H1 (cell line): Measurements from ENCODE around the gene CDKN2A. TPM values are rescaled to one million over a fixed set of nuclear protein-coding genes. Genes with fewer than 3 reads are reported as not detected.

Source experiments
- CTCF ChIA-PET: fragments of 300-600 bp; sonication (Branson Sonifier 250); formaldehyde crosslinking; loops from one replicate; lab custom pipeline; 2021; ENCODE audit not compliant: partially characterized antibody; lab: Charles Lee
- POLR2A ChIA-PET: fragments of 300-600 bp; sonication (Branson Sonifier 250); formaldehyde crosslinking; loops from one replicate; lab custom pipeline; 2021; ENCODE audit warnings: inconsistent platforms; ENCODE audit not compliant: partially characterized antibody; lab: Charles Lee
- DNase-seq, 2 experiments: peaks; one replicate each; pipeline versions ENCODE4 v3.0.0 to v3.0.0-alpha.2; 2010 to 2022; ENCODE audit warnings: low spot score in 2 of 2, low read depth in 1 of 2, mixed read lengths in 1 of 2
- FAIRE-seq: peaks from 2 replicates; lab custom pipeline; 2011; peaks lifted over from hg19 to GRCh38; lab: Jason Lieb, UNC
- H2AFZ ChIP-seq: 2 replicates; pipeline ENCODE4 v1.8.1; 2012; ENCODE audit warnings: low read length, inconsistent platforms
- H2AK5ac ChIP-seq: 2 replicates; pipeline ENCODE4 v1.6.1; 2013; ENCODE audit warnings: low read depth, low read length
- H2BK120ac ChIP-seq: replicated peaks from 2 replicates; pipeline ENCODE3; 2013; ENCODE audit warnings: low read depth, low read length, inconsistent platforms
- H2BK12ac ChIP-seq: 2 replicates; pipeline ENCODE4 v1.6.1; 2013; ENCODE audit warnings: low read depth, low read length
- H2BK15ac ChIP-seq: 2 replicates; pipeline ENCODE4 v1.6.1; 2013; ENCODE audit warnings: low read length
- H2BK20ac ChIP-seq: 2 replicates; pipeline ENCODE4 v1.6.1; 2013; ENCODE audit warnings: low read length
- H2BK5ac ChIP-seq: 2 replicates; pipeline ENCODE4 v1.6.1; 2013; ENCODE audit warnings: low read depth, low read length
- H3K14ac ChIP-seq: 2 replicates; pipeline ENCODE4 v1.6.1; 2013; ENCODE audit warnings: inconsistent platforms; ENCODE audit not compliant: insufficient read length
- H3K18ac ChIP-seq: 2 replicates; pipeline ENCODE4 v1.6.1; 2013; ENCODE audit warnings: low read length; ENCODE audit errors: extremely low read depth
- H3K23ac ChIP-seq: 2 replicates; pipeline ENCODE4 v1.6.1; 2013; ENCODE audit warnings: inconsistent platforms; ENCODE audit not compliant: insufficient read length
- H3K23me2 ChIP-seq: 2 replicates; pipeline ENCODE4 v1.6.1; 2013; ENCODE audit warnings: low read depth, low read length
- H3K27ac ChIP-seq: 2 replicates; pipeline ENCODE4 v1.6.1; 2011; ENCODE audit warnings: low read depth, low read length, inconsistent platforms
- H3K27me3 ChIP-seq, 4 experiments: replicated peaks in 1 of 4; 1 replicate in 1 of 4; 2 replicates in 3 of 4; pipeline versions ENCODE4 v1.6.1 to v1.8.1; 2011 to 2013; ENCODE audit warnings: low read length in 3 of 4, mild to moderate bottlenecking in 3 of 4, inconsistent platforms in 2 of 4, mixed read lengths in 2 of 4, moderate library complexity in 1 of 4; ENCODE audit not compliant: control insufficient read depth in 3 of 4, insufficient read depth in 3 of 4; ENCODE audit errors: extremely low read depth in 1 of 4
- H3K36me3 ChIP-seq, 4 experiments: 2 replicates each; pipeline versions ENCODE4 v1.6.1 to v1.8.1; 2011 to 2013; ENCODE audit warnings: mild to moderate bottlenecking in 4 of 4, low read length in 3 of 4, moderate library complexity in 2 of 4, control low read depth in 1 of 4, inconsistent platforms in 1 of 4; ENCODE audit not compliant: insufficient read depth in 4 of 4, control insufficient read depth in 2 of 4
- H3K4ac ChIP-seq: replicated peaks from 2 replicates; pipeline ENCODE3; 2013; ENCODE audit warnings: low read length, low read depth, mixed read lengths, inconsistent platforms; ENCODE audit not compliant: insufficient read length
- H3K4me1 ChIP-seq, 4 experiments: replicated peaks in 1 of 4; 1 replicate in 1 of 4; 2 replicates in 3 of 4; pipeline versions ENCODE4 v1.6.1 to v1.8.1; 2011 to 2013; ENCODE audit warnings: low read length in 3 of 4, inconsistent platforms in 2 of 4, mixed read lengths in 1 of 4; ENCODE audit not compliant: insufficient read depth in 4 of 4, control insufficient read depth in 3 of 4
- H3K4me2 ChIP-seq, 2 experiments: 2 replicates each; pipeline versions ENCODE4 v1.6.1 to v1.8.1; 2011 to 2013; ENCODE audit warnings: low read depth in 2 of 2, low read length in 2 of 2, control low read depth in 1 of 2, inconsistent platforms in 1 of 2, mild to moderate bottlenecking in 1 of 2; ENCODE audit not compliant: insufficient read depth in 1 of 2
- H3K4me3 ChIP-seq, 4 experiments: fragments of 200-600, 300-600 bp in 1 of 4; sonication (generic), shearing (Covaris generic), sonication (Bioruptor Twin) in 1 of 4; 2 replicates each; pipeline versions ENCODE4 v1.5.1 to v1.8.1; 2011 to 2016; ENCODE audit warnings: low read length in 4 of 4, low read depth in 3 of 4, control low read depth in 2 of 4, inconsistent platforms in 2 of 4, mild to moderate bottlenecking in 2 of 4, mixed read lengths in 1 of 4, moderate library complexity in 1 of 4; ENCODE audit not compliant: insufficient read depth in 2 of 4; ENCODE audit errors: extremely low read depth in 1 of 4
- H3K56ac ChIP-seq: replicated peaks from 2 replicates; pipeline ENCODE3; 2013; ENCODE audit warnings: low read depth, mild to moderate bottlenecking, mixed read lengths, low read length, inconsistent platforms; ENCODE audit not compliant: insufficient read length
- H3K79me1 ChIP-seq: 2 replicates; pipeline ENCODE4 v1.6.1; 2013; ENCODE audit warnings: low read depth, low read length, control low read depth
- H3K79me2 ChIP-seq, 2 experiments: 2 replicates each; pipeline versions ENCODE4 v1.6.1 to v1.8.1; 2012 to 2013; ENCODE audit warnings: low read length in 2 of 2, mild to moderate bottlenecking in 2 of 2, inconsistent platforms in 1 of 2; ENCODE audit not compliant: insufficient read depth in 2 of 2, control insufficient read depth in 1 of 2
- H3K9ac ChIP-seq, 4 experiments: replicated peaks in 1 of 4; 1 replicate in 1 of 4; 2 replicates in 3 of 4; pipeline versions ENCODE4 v1.6.1 to v1.8.1; 2011 to 2013; ENCODE audit warnings: low read depth in 3 of 4, low read length in 3 of 4, control low read depth in 2 of 4, mild to moderate bottlenecking in 2 of 4, moderate library complexity in 2 of 4, inconsistent platforms in 1 of 4; ENCODE audit errors: extremely low read depth in 1 of 4
- H3K9me3 ChIP-seq, 2 experiments: 2 replicates each; pipeline versions ENCODE4 v1.6.1 to v1.8.1; 2012 to 2013; ENCODE audit warnings: mild to moderate bottlenecking in 2 of 2, moderate library complexity in 2 of 2, control low read depth in 1 of 2, inconsistent platforms in 1 of 2, low read depth in 1 of 2, low read length in 1 of 2, mixed read lengths in 1 of 2; ENCODE audit not compliant: insufficient read depth in 2 of 2
- H4K20me1 ChIP-seq, 2 experiments: replicated peaks in 1 of 2; 2 replicates each; pipeline versions ENCODE3 to v1.8.1; 2011 to 2013; ENCODE audit warnings: inconsistent platforms in 2 of 2, low read length in 2 of 2, mild to moderate bottlenecking in 1 of 2; ENCODE audit not compliant: insufficient read depth in 2 of 2, control insufficient read depth in 1 of 2
- H4K5ac ChIP-seq: 2 replicates; pipeline ENCODE4 v1.6.1; 2013; ENCODE audit warnings: low read length, low read depth, mixed read lengths, inconsistent platforms; ENCODE audit not compliant: insufficient read length
- H4K8ac ChIP-seq: 2 replicates; pipeline ENCODE4 v1.8.0; 2013; ENCODE audit warnings: mild to moderate bottlenecking, moderate library complexity, low read length, inconsistent platforms; ENCODE audit not compliant: insufficient read depth; ENCODE audit errors: extremely low read depth
- H4K91ac ChIP-seq: replicated peaks from 2 replicates; pipeline ENCODE3; 2013; ENCODE audit warnings: low read length, mixed read lengths, inconsistent platforms; ENCODE audit not compliant: insufficient read length
- KDM5A ChIP-seq: fragments of 200-600 bp; IDR thresholded peaks from 2 replicates; pipeline ENCODE4 v1.7.1; 2012; ENCODE audit warnings: mild to moderate bottlenecking, low read length, inconsistent platforms, mixed read lengths
- ZNF274 ChIP-seq: IDR thresholded peaks from 2 replicates; pipeline ENCODE4 v1.7.0; 2012; ENCODE audit warnings: low read length, borderline replicate concordance; ENCODE audit errors: extremely low read depth
- WGBS, 2 experiments: shearing (Covaris generic) in 1 of 2; methylation state at CpG; one replicate each; pipeline versions ENCODE4 v1.1.6 to v1.1.7; 2013 to 2015; ENCODE audit warnings: low lambda C conversion rate in 2 of 2, mixed read lengths in 2 of 2, inconsistent platforms in 1 of 2, low coverage in 1 of 2, missing lambda C conversion rate in 1 of 2; ENCODE audit not compliant: insufficient replicate concordance in 2 of 2, insufficient coverage in 1 of 2, insufficient read length in 1 of 2; ENCODE audit errors: extremely low coverage in 1 of 2, missing lambda C conversion rate in 1 of 2; 5-methylcytosine and 5-hydroxymethylcytosine counted together
- polyA plus RNA-seq, 7 experiments: library from polyadenylated mRNA; depleted of rRNA in 3 of 7; stranded (reverse) in 5 of 7; unstranded in 2 of 7; fragments of >200 nt in 5 of 7; fragments of 200-250 nt in 2 of 7; gene quantifications; 1 replicate in 5 of 7; 2 replicates in 1 of 7; 4 replicates in 1 of 7; pipeline versions ENCODE4 v1.2.1 to v1.2.3, GENCODE V29; 2011 to 2013; ENCODE audit warnings: missing spikeins in 2 of 7, mixed read lengths in 2 of 7
- total RNA-seq: library from RNA; stranded (reverse); fragmentation: NEBNext Ultra II Directional; extraction: Animal tissue kit (Norgen Biotek cat#: 25700); gene quantifications from 2 replicates; pipeline ENCODE4 v1.2.1, GENCODE V29; 2021
- TF ChIP-seq, protein P1 (sequence below), 3 experiments: IDR thresholded peaks; 1 replicate in 2 of 3; 2 replicates in 1 of 3; pipeline versions ENCODE4 v1.5.1 to v1.6.1; 2011; ENCODE audit warnings: low read length in 3 of 3, mild to moderate bottlenecking in 3 of 3, inconsistent platforms in 2 of 3, low read depth in 1 of 3, moderate library complexity in 1 of 3; ENCODE audit not compliant: insufficient read depth in 1 of 3; ENCODE audit errors: control extremely low read depth in 1 of 3
- TF ChIP-seq, protein P2 (sequence below): IDR thresholded peaks from 2 replicates; pipeline ENCODE4 v1.6.1; 2012; ENCODE audit warnings: inconsistent platforms

The CDKN2A gene
- total and polyA plus RNA-seq, 2 of the 8 experiments (the other 6 are each of a cell fraction or from before 2014, with no cell fraction given), result 0.51 to 0.73 TPM

DNA sequence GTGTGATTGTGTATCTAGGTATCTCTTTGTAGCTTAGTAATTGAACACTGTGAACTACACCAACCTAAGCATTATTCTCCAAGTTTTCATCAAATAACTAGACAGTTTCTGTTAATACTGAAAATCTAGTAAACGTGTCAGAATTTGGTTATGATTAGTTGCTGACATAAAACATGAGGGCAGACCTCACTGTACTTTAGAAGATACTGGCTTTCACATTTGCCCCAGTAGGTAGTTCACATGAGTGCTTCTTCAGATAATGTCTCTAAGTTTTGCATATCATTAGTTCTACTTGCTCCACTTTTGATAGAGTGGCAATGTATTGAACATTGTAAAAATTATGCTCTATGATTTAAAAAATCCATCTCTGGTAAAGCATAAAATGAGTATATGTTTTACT, 7.8 kb upstream of the CDKN2A start:
- no peak overlapping the region for H2AFZ ChIP-seq
- H2AK5ac ChIP-seq, result no peak overlapping the region
- H3K9ac ChIP-seq, result no peak overlapping the region
- H3K79me2 ChIP-seq, result no peaks in the 10 kb centered on the region
- 74% methylated on average over 1 of the region's 1 CpG; no CpG with 5 or more reads in 1 of the 2 experiments for WGBS, 2 experiments
- DNase-seq, result no peak
- H3K79me1 ChIP-seq, result no peaks in the 10 kb centered on the region
- no peak overlapping the region for H2BK120ac ChIP-seq
- H2BK12ac ChIP-seq, result no peak overlapping the region
- H3K4me2 ChIP-seq, result no peak overlapping the region
- no peak overlapping the region for H3K56ac ChIP-seq
- no peaks in the 10 kb centered on the region for H3K9me3 ChIP-seq
- H3K23me2 ChIP-seq, result peaks cover 11% of the 10 kb centered on the region; the same call in 1 of the 2 replicates
- H4K8ac ChIP-seq, result no peak overlapping the region
- H3K4me3 ChIP-seq, result no peak overlapping the region
- H4K91ac ChIP-seq, result no peak overlapping the region
- no peak overlapping the region for H4K5ac ChIP-seq
- no peaks in the 10 kb centered on the region; a peak in 1 of 8 replicates for H3K36me3 ChIP-seq
- no peak overlapping the region for H3K23ac ChIP-seq
- no peak overlapping the region for H3K18ac ChIP-seq
- H3K4ac ChIP-seq, result no peak overlapping the region
- ChIA-PET POLR2A (no interaction called here), CTCF (interaction anchor here (1.4 kb wide), 1 partner anchor 117 kb away, joined by 3 read pairs; no protein-coding TSS in a partner anchor)
- peaks cover 0 to 10% of the 10 kb centered on the region in 2 experiments for H4K20me1 ChIP-seq
- FAIRE-seq, result no peak
- H3K14ac ChIP-seq, result no peak overlapping the region
- no peak overlapping the region for H2BK5ac ChIP-seq
- peaks cover 26 to 55% (median 38%) of the 10 kb centered on the region in 4 experiments for H3K27me3 ChIP-seq
- TF ChIP-seq ZNF274, result no peak
- TF ChIP-seq, protein P1, sequence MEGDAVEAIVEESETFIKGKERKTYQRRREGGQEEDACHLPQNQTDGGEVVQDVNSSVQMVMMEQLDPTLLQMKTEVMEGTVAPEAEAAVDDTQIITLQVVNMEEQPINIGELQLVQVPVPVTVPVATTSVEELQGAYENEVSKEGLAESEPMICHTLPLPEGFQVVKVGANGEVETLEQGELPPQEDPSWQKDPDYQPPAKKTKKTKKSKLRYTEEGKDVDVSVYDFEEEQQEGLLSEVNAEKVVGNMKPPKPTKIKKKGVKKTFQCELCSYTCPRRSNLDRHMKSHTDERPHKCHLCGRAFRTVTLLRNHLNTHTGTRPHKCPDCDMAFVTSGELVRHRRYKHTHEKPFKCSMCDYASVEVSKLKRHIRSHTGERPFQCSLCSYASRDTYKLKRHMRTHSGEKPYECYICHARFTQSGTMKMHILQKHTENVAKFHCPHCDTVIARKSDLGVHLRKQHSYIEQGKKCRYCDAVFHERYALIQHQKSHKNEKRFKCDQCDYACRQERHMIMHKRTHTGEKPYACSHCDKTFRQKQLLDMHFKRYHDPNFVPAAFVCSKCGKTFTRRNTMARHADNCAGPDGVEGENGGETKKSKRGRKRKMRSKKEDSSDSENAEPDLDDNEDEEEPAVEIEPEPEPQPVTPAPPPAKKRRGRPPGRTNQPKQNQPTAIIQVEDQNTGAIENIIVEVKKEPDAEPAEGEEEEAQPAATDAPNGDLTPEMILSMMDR (IDR thresholded peaks at IDR 0.05; ENCODE audit: control extremely low read depth in 1 of 3, insufficient read depth in 1 of 3, low read depth in 1 of 3, low read length in 3 of 3), result no peak
- no peak for TF ChIP-seq KDM5A
- TF ChIP-seq, protein P2, sequence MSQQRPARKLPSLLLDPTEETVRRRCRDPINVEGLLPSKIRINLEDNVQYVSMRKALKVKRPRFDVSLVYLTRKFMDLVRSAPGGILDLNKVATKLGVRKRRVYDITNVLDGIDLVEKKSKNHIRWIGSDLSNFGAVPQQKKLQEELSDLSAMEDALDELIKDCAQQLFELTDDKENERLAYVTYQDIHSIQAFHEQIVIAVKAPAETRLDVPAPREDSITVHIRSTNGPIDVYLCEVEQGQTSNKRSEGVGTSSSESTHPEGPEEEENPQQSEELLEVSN, result no peak
- no peak overlapping the region for H2BK20ac ChIP-seq
- no peak overlapping the region for H2BK15ac ChIP-seq
- no peak overlapping the region for H3K27ac ChIP-seq
- H3K4me1 ChIP-seq, result peaks cover 4 to 11% (median 5%) of the 10 kb centered on the region in 4 experiments; a peak in 6 of 7 replicates
